ENCODE measurements around the gene PRDM16. TPM values are rescaled to one million over a fixed set of nuclear protein-coding genes. Genes with fewer than 3 reads are reported as not detected.

PRDM16 gene
- total and polyA plus RNA-seq, 2 of the 13 experiments (the other 11 are each of a cell fraction or from before 2014, with no cell fraction given) = 0.15 to 0.81 TPM

- TF ChIP-seq ZNF431 (CRISPR knock-in tag; IDR thresholded peaks at IDR 0.05; ENCODE audit: borderline replicate concordance, low read depth) (no peak), ZNF776 (CRISPR knock-in tag; IDR thresholded peaks at IDR 0.05) (no peak), AKNA (CRISPR knock-in tag; IDR thresholded peaks at IDR 0.05; ENCODE audit: borderline replicate concordance) (no peak), PHB2 (IDR thresholded peaks at IDR 0.05; ENCODE audit: partially characterized antibody) (no peak), ELK4 (CRISPR knock-in tag; IDR thresholded peaks at IDR 0.05; ENCODE audit: borderline replicate concordance) (no peak), ASH2L (IDR thresholded peaks at IDR 0.05; ENCODE audit: insufficient read length, low read depth, low read length) (no peak), ZNF383 (CRISPR knock-in tag; IDR thresholded peaks at IDR 0.05; ENCODE audit: borderline replicate concordance) (no peak), ZNF549 (CRISPR knock-in tag; IDR thresholded peaks at IDR 0.05) (no peak), ZNF121 (CRISPR knock-in tag; IDR thresholded peaks at IDR 0.05) (no peak), TFE3 (CRISPR knock-in tag; IDR thresholded peaks at IDR 0.05) (0 out of 2 replicates have a peak, but pooled peaks have one; percentile 17), CREBL2 (CRISPR knock-in tag; IDR thresholded peaks at IDR 0.05; ENCODE audit: borderline replicate concordance) (no peak), ZNF574 (CRISPR knock-in tag; IDR thresholded peaks at IDR 0.05) (peak; percentile 23; the same call in 1 of the 2 replicates), GTF2F1 (IDR thresholded peaks at IDR 0.05; ENCODE audit: low read length) (no peak), KLF9 (CRISPR knock-in tag; IDR thresholded peaks at IDR 0.05; ENCODE audit: low read depth) (no peak), KLF16 (CRISPR knock-in tag; IDR thresholded peaks at IDR 0.05) (peak in 1 of 2 experiments; percentile 55; a peak in 1 of 4 replicates), ZNF552 (CRISPR knock-in tag; IDR thresholded peaks at IDR 0.05; ENCODE audit: borderline replicate concordance) (no peak), STAG1 (CRISPR knock-in tag; IDR thresholded peaks at IDR 0.05) (no peak), RXRA (CRISPR knock-in tag; IDR thresholded peaks at IDR 0.05) (peak; percentile 93), ISX (CRISPR knock-in tag; conservative IDR thresholded peaks at IDR 0.05) (no peak), ISL2 (CRISPR knock-in tag; IDR thresholded peaks at IDR 0.05) (peak; percentile 50)
These were observed 224.0 kb downstream of the PRDM16 start (continued) for GRCh38 chr1:3292868-3293562.
